GM21367 (cell line): ENCODE measurements around the gene VTCN1.
"Not testable (repeated sequence)": the region's sequence is repeated elsewhere in the genome, so short reads cannot be mapped to it uniquely, and the experiment has no call there.

ENCODE experiments used
- ATAC-seq: cut with Tn5 transposase; IDR thresholded peaks from one replicate; pipeline ENCODE4 v1.9.1; 2021; ENCODE audit not compliant: unreplicated experiment

The VTCN1 gene

GRCh38 chr1:117127795-117128194, 82.9 kb downstream of the VTCN1 start:
- ATAC-seq: no peak

- no peak for ATAC-seq
These were observed 86.1 kb downstream of the VTCN1 start for GRCh38 chr1:117124661-117125060.

- no peak for ATAC-seq
These were observed 87.5 kb downstream of the VTCN1 start for GRCh38 chr1:117123274-117123673.

GRCh38 chr1:117122330-117123025, 88.2 kb downstream of the VTCN1 start:
- ATAC-seq: no peak

GRCh38 chr1:117121589-117122329, 89.0 kb downstream of the VTCN1 start, which contains the start of gene TRIM45:
TRIM45 (minus strand) TSS chr1:117121749; CDS start chr1:117121201, 548 bp downstream.
- peak; percentile 92 for ATAC-seq

GRCh38 chr1:117120774-117121588, 89.7 kb downstream of the VTCN1 start:
- ATAC-seq: no peak

GRCh38 chr1:117119144-117119543, 91.6 kb downstream of the VTCN1 start:
- not testable (repeated sequence) for ATAC-seq

GRCh38 chr1:117118137-117118536, 92.6 kb downstream of the VTCN1 start:
- ATAC-seq: no peak

GRCh38 chr1:117117697-117118096, 93.0 kb downstream of the VTCN1 start:
- no peak for ATAC-seq

- ATAC-seq: no peak
These were observed 94.0 kb downstream of the VTCN1 start for GRCh38 chr1:117116784-117117130.

- ATAC-seq: no peak
These were observed 94.5 kb downstream of the VTCN1 start for GRCh38 chr1:117116090-117116783.

- ATAC-seq: no peak
These were observed 95.8 kb downstream of the VTCN1 start for GRCh38 chr1:117114877-117115276.

- ATAC-seq: no peak
These were observed 97.5 kb downstream of the VTCN1 start for GRCh38 chr1:117113199-117113598.

- no peak for ATAC-seq
These were observed 98.5 kb downstream of the VTCN1 start for GRCh38 chr1:117112047-117112717.

- no peak for ATAC-seq
These were observed 100.0 kb downstream of the VTCN1 start for GRCh38 chr1:117110774-117111173.

GRCh38 chr1:117107364-117107763, 103.4 kb downstream of the VTCN1 start:
- ATAC-seq: no peak

GRCh38 chr1:117106478-117106877, 104.2 kb downstream of the VTCN1 start:
- ATAC-seq: no peak

GRCh38 chr1:117105722-117106121, 105.0 kb downstream of the VTCN1 start:
- ATAC-seq: no peak

- ATAC-seq: no peak
These were observed 105.7 kb downstream of the VTCN1 start for GRCh38 chr1:117104986-117105385.

- not testable (repeated sequence) for ATAC-seq
These were observed 108.9 kb downstream of the VTCN1 start for GRCh38 chr1:117101858-117102257.
